A673 (cell line): ENCODE measurements around the gene QSOX2. TPM values are rescaled to one million over a fixed set of nuclear protein-coding genes. Genes with fewer than 3 reads are reported as not detected.

Experiments
- BruUV-seq: library from RNA; stranded (reverse); fragments of 400-500 nt; replicated peaks from 2 replicates; lab custom pipeline; 2021; lab: Mats Ljungman, UMichigan
- CTCF ChIA-PET: fragments of 300-600 bp; sonication (Branson Sonifier 250); formaldehyde crosslinking; loops from one replicate; lab custom pipeline; 2022; ENCODE audit warnings: antibody characterized with exemption; lab: Charles Lee
- POLR2A ChIA-PET: fragments of 300-600 bp; sonication (Branson Sonifier 250); formaldehyde crosslinking; loops from one replicate; lab custom pipeline; 2022; ENCODE audit warnings: antibody characterized with exemption; ENCODE audit not compliant: low non-redundant PET; lab: Charles Lee
- DNase-seq: peaks from one replicate; pipeline ENCODE4 v3.0.0-alpha.2; 2015; ENCODE audit warnings: low spot score
- H3K27ac ChIP-seq: fragments of 200-600 bp; sonication (generic); 2 replicates; pipeline ENCODE4 v1.5.1; 2016; ENCODE audit warnings: mixed run types, low read depth, mild to moderate bottlenecking, mixed read lengths, antibody characterized with exemption, low read length; ENCODE audit not compliant: poor library complexity, severe bottlenecking
- H3K27me3 ChIP-seq: fragments of 200-600 bp; sonication (generic); replicated peaks from 2 replicates; pipeline ENCODE4 v1.6.1; 2017; ENCODE audit warnings: mixed run types, low read depth, mild to moderate bottlenecking, mixed read lengths, antibody characterized with exemption, low read length; ENCODE audit not compliant: insufficient read depth, poor library complexity
- H3K36me3 ChIP-seq: fragments of 200-600 bp; sonication (generic); 2 replicates; pipeline ENCODE4 v1.6.1; 2016; ENCODE audit warnings: mixed run types, mild to moderate bottlenecking, mixed read lengths, antibody characterized with exemption, low read length; ENCODE audit not compliant: insufficient read depth, poor library complexity, severe bottlenecking
- H3K4me1 ChIP-seq: fragments of 200-600 bp; sonication (generic); 2 replicates; pipeline ENCODE4 v1.6.1; 2017; ENCODE audit warnings: mixed run types, mild to moderate bottlenecking, mixed read lengths, antibody characterized with exemption, low read length; ENCODE audit not compliant: insufficient read depth, poor library complexity, severe bottlenecking
- H3K4me3 ChIP-seq: fragments of 200-600 bp; sonication (generic); 2 replicates; pipeline ENCODE4 v1.5.1; 2016; ENCODE audit warnings: low read depth, mixed run types, mild to moderate bottlenecking, mixed read lengths, low read length; ENCODE audit not compliant: poor library complexity, severe bottlenecking
- H3K9me3 ChIP-seq: fragments of 200-600 bp; sonication (generic); 2 replicates; pipeline ENCODE4 v1.6.1; 2016; ENCODE audit warnings: mixed run types, low read depth, mild to moderate bottlenecking, mixed read lengths, antibody characterized with exemption, low read length; ENCODE audit not compliant: poor library complexity, severe bottlenecking
- CTCF ChIP-seq: fragments of 300-800, 200-600 bp; sonication (generic); conservative IDR thresholded peaks from 2 replicates; pipeline ENCODE4 v1.5.1; 2017; ENCODE audit warnings: low read depth, mild to moderate bottlenecking, antibody characterized with exemption, low read length, moderate library complexity, mixed read lengths
- EZH2 ChIP-seq: fragments of 200-600 bp; sonication (generic); IDR thresholded peaks from 2 replicates; pipeline ENCODE4 v1.6.1; 2017; ENCODE audit warnings: borderline replicate concordance, low read depth, mild to moderate bottlenecking, mixed read lengths, antibody characterized with exemption, low read length; ENCODE audit not compliant: poor library complexity, severe bottlenecking
- intact Hi-C: fragments of 100-400 bp; cut with micrococcal nuclease; formaldehyde crosslinking; loops from one replicate; pipeline ENCODE4 v1.10.0; 2022; ENCODE audit not compliant: unreplicated experiment
- total RNA-seq: library from RNA; stranded (reverse); gene quantifications from 2 replicates; pipeline ENCODE4 v1.2.3, GENCODE V29; 2021

Gene QSOX2
- total RNA-seq, 1 experiment from 2014 or later, result 43.7 TPM

GRCh38 chr9:136273921-136274785 lies 28.5 kb upstream of the QSOX2 start:
- H3K27ac ChIP-seq, result no peak overlapping the region
- H3K4me3 ChIP-seq, result no peak overlapping the region
- no TSS peak for BruUV-seq
- H3K36me3 ChIP-seq, result no peaks in the 10 kb centered on the region
- H3K4me1 ChIP-seq, result no peaks in the 10 kb centered on the region
- no peaks in the 10 kb centered on the region for H3K27me3 ChIP-seq
- H3K9me3 ChIP-seq, result no peaks in the 10 kb centered on the region
- no peak for DNase-seq
- ChIA-PET POLR2A (no interaction called here), CTCF (no interaction called here)
- TF ChIP-seq CTCF, result no peak
- TF ChIP-seq EZH2, result no peak
- intact Hi-C loops, result no loop called here

GRCh38 chr9:136273244-136273865 lies 27.7 kb upstream of the QSOX2 start:
- Histone ChIP-seq H3K4me3 (no peak overlapping the region), H3K27me3 (no peaks in the 10 kb centered on the region), H3K4me1 (no peaks in the 10 kb centered on the region), H3K9me3 (no peaks in the 10 kb centered on the region), H3K36me3 (no peaks in the 10 kb centered on the region), H3K27ac (no peak overlapping the region)
- TF ChIP-seq CTCF (no peak), EZH2 (no peak)
- ChIA-PET CTCF (interaction anchor here (0.6 kb wide), 1 partner anchor 140 kb away, joined by 4 read pairs; no protein-coding TSS in a partner anchor), POLR2A (no interaction called here)
- DNase-seq, result no peak
- intact Hi-C loops, result no loop called here
- no TSS peak for BruUV-seq

GRCh38 chr9:136270173-136270705 lies 24.6 kb upstream of the QSOX2 start:
- ChIA-PET POLR2A (no interaction called here), CTCF (interaction anchor here (0.6 kb wide), 2 partner anchors 129 to 340 kb away, joined by 3 to 5 read pairs; no protein-coding TSS in a partner anchor)
- no peak for DNase-seq
- intact Hi-C loops, result no loop called here
- Histone ChIP-seq H3K36me3 (no peaks in the 10 kb centered on the region), H3K9me3 (no peaks in the 10 kb centered on the region), H3K27me3 (no peaks in the 10 kb centered on the region), H3K4me1 (peaks cover 4% of the 10 kb centered on the region), H3K27ac (no peak overlapping the region), H3K4me3 (no peak overlapping the region)
- no TSS peak for BruUV-seq
- no peak for TF ChIP-seq CTCF
- no peak for TF ChIP-seq EZH2
